Choroid plexus epithelial cell (primary cell): ENCODE results near the gene NECTIN4.

ENCODE experiments used
- DNase-seq: peaks from one replicate; pipeline ENCODE4 v3.0.0-alpha.2; 2010; ENCODE audit warnings: low read depth
- H3K4me3 ChIP-seq: 2 replicates; pipeline ENCODE4 v1.5.1; 2011; ENCODE audit warnings: low read depth, mild to moderate bottlenecking, control low read depth, low read length, moderate library complexity
- CTCF ChIP-seq: conservative IDR thresholded peaks from 2 replicates; pipeline ENCODE4 v1.5.1; 2011; ENCODE audit warnings: low read depth, mild to moderate bottlenecking, control low read depth, inconsistent platforms, low read length, moderate library complexity

Gene NECTIN4

DNA sequence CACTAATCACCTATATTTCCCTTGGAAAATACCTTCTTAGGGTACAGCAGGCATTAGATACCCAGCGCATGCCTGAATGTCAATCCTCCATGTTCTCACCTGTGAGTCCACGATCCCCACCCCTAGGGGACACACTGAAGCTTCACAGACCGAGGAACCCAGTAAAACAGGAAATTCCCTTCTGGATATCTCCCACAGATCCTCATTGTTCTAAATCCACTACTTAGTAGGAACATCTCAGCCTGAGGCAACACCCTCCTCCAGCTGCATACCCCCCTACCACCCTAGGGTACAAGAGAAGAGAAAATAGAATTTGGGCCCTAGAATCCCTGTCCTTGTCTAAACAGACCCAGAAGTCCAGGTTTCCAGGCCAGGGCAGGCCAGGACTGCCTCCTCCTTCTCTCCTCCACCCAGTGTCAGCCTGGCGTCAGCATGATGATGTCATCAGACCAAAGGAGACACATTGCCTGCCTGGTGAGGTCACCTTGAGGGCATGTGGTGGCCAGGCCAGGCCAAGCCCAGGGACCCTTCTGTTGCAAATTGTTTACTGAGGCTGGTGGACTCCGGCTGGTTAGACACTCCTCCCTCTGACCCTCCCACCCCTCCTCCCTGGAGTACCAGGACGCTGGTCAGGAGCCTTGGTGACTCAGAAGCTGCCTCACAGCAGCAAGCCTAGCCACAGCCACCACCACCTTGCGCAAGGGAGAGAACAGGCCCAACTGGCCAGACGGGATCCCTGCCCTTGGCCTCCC lies 6.2 kb downstream of the NECTIN4 start:
- H3K4me3 ChIP-seq, result no peak overlapping the region
- peak; percentile 98 for DNase-seq
- TF ChIP-seq CTCF, result no peak

- DNase-seq, result no peak
- H3K4me3 ChIP-seq, result no peak overlapping the region
- no peak for TF ChIP-seq CTCF
Measured at GRCh38 chr1:161082483-161082882, 6.9 kb downstream of the NECTIN4 start.

GRCh38 chr1:161081519-161081918 lies 7.8 kb downstream of the NECTIN4 start:
- no peak for DNase-seq
- no peak for TF ChIP-seq CTCF
- H3K4me3 ChIP-seq, result no peak overlapping the region

- no peak for TF ChIP-seq CTCF
- peak; percentile 42 for DNase-seq
- H3K4me3 ChIP-seq, result no peak overlapping the region
Measured at GRCh38 chr1:161080441-161081405, 8.6 kb downstream of the NECTIN4 start.

DNA sequence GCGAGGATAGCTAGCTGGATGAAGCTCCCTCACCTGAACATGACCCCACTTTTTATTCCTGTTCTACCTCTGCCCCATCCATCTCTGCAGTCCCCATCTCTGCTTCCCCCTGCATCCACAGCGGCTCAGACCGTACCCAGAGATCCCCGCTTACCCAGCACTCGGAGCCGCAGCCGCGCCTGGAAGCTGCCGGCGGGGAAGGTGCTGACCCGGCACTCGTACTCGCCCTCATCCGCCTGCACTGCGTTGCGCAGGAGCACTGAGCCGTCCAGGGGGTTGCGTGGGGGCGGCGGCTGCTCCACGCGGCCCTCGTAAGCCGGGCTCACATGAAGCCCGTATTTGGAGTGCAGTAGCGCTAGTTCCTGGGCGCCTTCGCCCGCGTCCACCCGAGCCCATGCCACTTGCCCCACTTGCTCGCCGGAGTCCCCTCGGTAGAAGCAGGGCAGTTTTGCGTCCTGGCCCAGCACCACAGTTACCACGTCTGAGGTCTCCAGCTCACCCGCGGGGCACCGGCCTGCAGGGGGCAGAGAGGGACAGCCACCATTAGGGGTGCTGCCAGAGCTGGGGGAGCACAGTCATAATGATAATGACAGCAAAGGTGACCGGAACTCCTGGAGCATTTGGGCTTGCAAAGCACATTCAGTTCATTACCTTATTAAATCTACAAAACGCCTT lies 9.8 kb downstream of the NECTIN4 start:
- no peak for DNase-seq
- no peak overlapping the region for H3K4me3 ChIP-seq
- no peak for TF ChIP-seq CTCF

DNA sequence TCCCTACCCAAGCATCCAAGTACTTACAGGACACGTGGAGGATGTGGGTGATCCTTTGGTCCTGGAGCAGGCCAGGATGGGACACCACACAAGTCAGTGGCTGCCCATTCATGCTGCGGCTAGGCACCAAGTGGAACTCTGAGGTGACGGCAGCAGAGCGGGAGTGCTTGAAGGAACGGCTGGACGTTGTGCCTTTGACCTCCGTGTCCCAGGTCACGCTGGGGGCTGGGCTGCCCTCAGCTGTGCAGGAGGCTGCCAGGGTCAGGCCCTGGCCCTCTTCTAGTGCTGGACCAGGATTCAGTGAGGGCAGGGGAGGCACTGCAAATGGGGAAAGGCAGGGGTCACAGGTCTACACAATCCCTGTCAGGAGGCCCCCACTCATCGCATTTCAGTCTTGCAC lies 11.9 kb downstream of the NECTIN4 start:
- no peak for DNase-seq

More for the DNA sequence above, 11.9 kb downstream of the NECTIN4 start:
- no peak for TF ChIP-seq CTCF
- no peak overlapping the region for H3K4me3 ChIP-seq
